ENCODE measurements around the gene MAD1L1. TPM values are rescaled to one million over a fixed set of nuclear protein-coding genes. Genes with fewer than 3 reads are reported as not detected.

The MAD1L1 gene
- total RNA-seq, 1 experiment from 2014 or later: 43.8 TPM

- no peak for TF ChIP-seq E2F4 (CRISPR knock-in tag; IDR thresholded peaks at IDR 0.05; ENCODE audit: borderline replicate concordance, low read depth)
- no peak for TF ChIP-seq ZNF138 (CRISPR knock-in tag; conservative IDR thresholded peaks at IDR 0.05)
These were observed 286.5 kb downstream of the MAD1L1 start (continued) for GRCh38 chr7:1946025-1946772.

GRCh38 chr7:1945558-1945957 lies 287.2 kb downstream of the MAD1L1 start:
- no peak for TF ChIP-seq ATF1 (CRISPR knock-in tag; IDR thresholded peaks at IDR 0.05)
- TF ChIP-seq MXD4 (CRISPR knock-in tag; IDR thresholded peaks at IDR 0.05; ENCODE audit: borderline replicate concordance): no peak
- no peak for TF ChIP-seq KAT7 (CRISPR knock-in tag; IDR thresholded peaks at IDR 0.05; ENCODE audit: borderline replicate concordance)
- no peak for TF ChIP-seq TEAD4 (CRISPR knock-in tag; IDR thresholded peaks at IDR 0.05)
- TF ChIP-seq ZMAT4 (CRISPR knock-in tag; IDR thresholded peaks at IDR 0.05): no peak
- no peak for TF ChIP-seq ZNF121 (CRISPR knock-in tag; IDR thresholded peaks at IDR 0.05)
- no peak for TF ChIP-seq IRF1 (CRISPR knock-in tag; IDR thresholded peaks at IDR 0.05)
- TF ChIP-seq PRDM15 (CRISPR knock-in tag; IDR thresholded peaks at IDR 0.05): no peak
- no peak for TF ChIP-seq ZBTB21 (CRISPR knock-in tag; IDR thresholded peaks at IDR 0.05; ENCODE audit: borderline replicate concordance)
- no peak for ATAC-seq
- no peaks in the 10 kb centered on the region for H3K27me3 Mint-ChIP-seq (ENCODE audit: low read depth)
- H3K4me3 Mint-ChIP-seq: no peak overlapping the region
- H3K27ac Mint-ChIP-seq: peak overlapping the region; percentile 82
- H3K9me3 Mint-ChIP-seq: no peaks in the 10 kb centered on the region
- peaks cover 19% of the 10 kb centered on the region for H3K4me1 Mint-ChIP-seq
- H3K36me3 Mint-ChIP-seq: no peaks in the 10 kb centered on the region
- no peak for DNase-seq (ENCODE audit: low spot score)
- ChIA-PET POLR2A (no interaction called here), CTCF (no interaction called here)

GRCh38 chr7:1944619-1945210 lies 288.0 kb downstream of the MAD1L1 start:
- DNase-seq (ENCODE audit: low spot score) (no peak), ATAC-seq (no peak)
- Mint-ChIP-seq H3K36me3 (no peaks in the 10 kb centered on the region), H3K9me3 (no peaks in the 10 kb centered on the region), H3K27me3 (ENCODE audit: low read depth) (no peaks in the 10 kb centered on the region), H3K27ac (no peak overlapping the region; the same call in 1 of the 2 replicates), H3K4me3 (no peak overlapping the region), H3K4me1 (peaks cover 19% of the 10 kb centered on the region)
- ChIA-PET CTCF (interaction anchor here (1.1 kb wide), 1 partner anchor 61 kb away, joined by 6 read pairs; no protein-coding TSS in a partner anchor), POLR2A (interaction anchor here (0.5 kb wide), 1 partner anchor 234 kb away, joined by 5 read pairs; no protein-coding TSS in a partner anchor)
- TF ChIP-seq FOXP4 (CRISPR knock-in tag; IDR thresholded peaks at IDR 0.05) (no peak), ERG (CRISPR knock-in tag; IDR thresholded peaks at IDR 0.05) (no peak), ZNF425 (CRISPR knock-in tag; conservative IDR thresholded peaks at IDR 0.05) (no peak), ZNF138 (CRISPR knock-in tag; conservative IDR thresholded peaks at IDR 0.05) (no peak), CTCF (IDR thresholded peaks at IDR 0.05) (no peak), CREB1 (CRISPR knock-in tag; IDR thresholded peaks at IDR 0.05) (no peak), ESRRA (CRISPR knock-in tag; IDR thresholded peaks at IDR 0.05; ENCODE audit: borderline replicate concordance) (no peak), ATF1 (CRISPR knock-in tag; IDR thresholded peaks at IDR 0.05) (no peak)
